GM23338 (cell line): ENCODE data around the gene NAT8L. TPM values are rescaled to one million over a fixed set of nuclear protein-coding genes. Genes with fewer than 3 reads are reported as not detected.

Experiments used
- ATAC-seq: fragments of 200-7000 bp; cut with Tn5 transposase; 3 replicates; pipeline ENCODE4 v1.9.1; 2020
- DNase-seq: peaks from one replicate; pipeline ENCODE4 v3.0.0-alpha.2; 2015; ENCODE audit warnings: low spot score
- H2AFZ ChIP-seq: fragments of 200-600 bp; sonication (generic); 2 replicates; pipeline ENCODE4 v1.8.0; 2016; ENCODE audit warnings: antibody characterized with exemption, mild to moderate bottlenecking, moderate library complexity
- H3F3A ChIP-seq: fragments of 200-600 bp; sonication (generic); replicated peaks from 2 replicates; pipeline ENCODE4 v1.8.0; 2017; ENCODE audit warnings: antibody characterized with exemption, mixed run types, low read depth
- H3K27ac ChIP-seq: fragments of 200-600 bp; sonication (generic); 2 replicates; pipeline ENCODE4 v1.6.1; 2016; ENCODE audit warnings: low read depth
- H3K27me3 ChIP-seq: fragments of 200-600 bp; sonication (generic); 2 replicates; pipeline ENCODE4 v1.8.0; 2016; ENCODE audit warnings: mild to moderate bottlenecking, mixed run types, moderate library complexity; ENCODE audit not compliant: insufficient read depth
- H3K36me3 ChIP-seq: fragments of 200-600 bp; sonication (generic); 2 replicates; pipeline ENCODE4 v1.8.0; 2016; ENCODE audit warnings: mild to moderate bottlenecking; ENCODE audit not compliant: insufficient read depth
- H3K4me1 ChIP-seq: fragments of 200-600 bp; sonication (generic); 2 replicates; pipeline ENCODE4 v1.8.0; 2016; ENCODE audit warnings: mild to moderate bottlenecking, moderate library complexity; ENCODE audit not compliant: insufficient read depth
- H3K4me2 ChIP-seq: fragments of 200-600 bp; sonication (generic); 2 replicates; pipeline ENCODE4 v1.7.1; 2017; ENCODE audit warnings: mixed run types
- H3K4me3 ChIP-seq: fragments of 200-600 bp; sonication (generic); 2 replicates; pipeline ENCODE4 v1.6.1; 2016; ENCODE audit warnings: mixed run types
- H3K79me2 ChIP-seq: fragments of 200-600 bp; sonication (generic); replicated peaks from 2 replicates; pipeline ENCODE4 v1.8.0; 2017; ENCODE audit warnings: mild to moderate bottlenecking; ENCODE audit not compliant: insufficient read depth
- H3K9me2 ChIP-seq: fragments of 200-600 bp; sonication (generic); 2 replicates; pipeline ENCODE4 v1.8.0; 2017; ENCODE audit not compliant: insufficient read depth
- H4K20me1 ChIP-seq: fragments of 200-600 bp; sonication (generic); replicated peaks from 2 replicates; pipeline ENCODE4 v1.8.0; 2017; ENCODE audit warnings: mild to moderate bottlenecking; ENCODE audit not compliant: insufficient read depth
- H3K27ac Mint-ChIP-seq: 2 replicates; pipeline ENCODE4 v1.8.0; 2020; ENCODE audit warnings: inconsistent platforms, mild to moderate bottlenecking, moderate library complexity, mixed read lengths
- H3K27me3 Mint-ChIP-seq: 3 replicates; pipeline ENCODE4 v1.8.0; 2022; ENCODE audit warnings: low read depth, mild to moderate bottlenecking, moderate library complexity, mixed read lengths, inconsistent platforms; ENCODE audit not compliant: insufficient read depth, poor library complexity
- H3K36me3 Mint-ChIP-seq: 3 replicates; pipeline ENCODE4 v1.8.0; 2021; ENCODE audit warnings: low read depth, mild to moderate bottlenecking, inconsistent platforms, moderate library complexity, mixed read lengths
- H3K4me1 Mint-ChIP-seq: 3 replicates; pipeline ENCODE4 v1.8.0; 2020; ENCODE audit warnings: mild to moderate bottlenecking, inconsistent platforms, mixed read lengths
- H3K4me3 Mint-ChIP-seq: 3 replicates; pipeline ENCODE4 v1.8.0; 2021; ENCODE audit warnings: moderate library complexity, mild to moderate bottlenecking, inconsistent platforms, mixed read lengths
- H3K9me3 Mint-ChIP-seq: 3 replicates; pipeline ENCODE4 v1.8.0; 2020; ENCODE audit warnings: moderate library complexity, mild to moderate bottlenecking, inconsistent platforms, mixed read lengths
- CREB1 ChIP-seq: fragments of 250-450 bp; sonication (Bioruptor Pico); IDR thresholded peaks from 2 replicates; pipeline ENCODE4 v1.5.0; 2020; ENCODE audit warnings: low read depth, mild to moderate bottlenecking, moderate library complexity
- CTCF ChIP-seq, 2 experiments: fragments of 200-600 bp in 1 of 2; sonication (generic) in 1 of 2; conservative IDR thresholded peaks; 2 replicates each; pipeline versions ENCODE4 v1.5.1 to v1.6.1; 2016 to 2017; ENCODE audit warnings: antibody characterized with exemption in 2 of 2, low read depth in 2 of 2, mild to moderate bottlenecking in 2 of 2, moderate library complexity in 1 of 2
- ETS1 ChIP-seq: IDR thresholded peaks from 2 replicates; pipeline ENCODE4 v1.6.1; 2016; ENCODE audit warnings: antibody characterized with exemption
- EZH2 ChIP-seq: fragments of 200-600 bp; sonication (generic); IDR thresholded peaks from one replicate; pipeline ENCODE4 v1.8.0; 2017; ENCODE audit warnings: antibody characterized with exemption, mild to moderate bottlenecking, low read depth; ENCODE audit not compliant: unreplicated experiment
- EZH2phosphoT487 ChIP-seq: fragments of 200-600 bp; sonication (generic); IDR thresholded peaks from one replicate; pipeline ENCODE4 v1.8.1; 2018; ENCODE audit warnings: antibody characterized with exemption; ENCODE audit not compliant: unreplicated experiment
- JUNB ChIP-seq: IDR thresholded peaks from one replicate; pipeline ENCODE4 v1.6.1; 2016; ENCODE audit warnings: antibody characterized with exemption; ENCODE audit not compliant: unreplicated experiment
- POLR2AphosphoS5 ChIP-seq: IDR thresholded peaks from 2 replicates; pipeline ENCODE4 v1.6.1; 2016; ENCODE audit warnings: antibody characterized with exemption, low read depth
- REST ChIP-seq: IDR thresholded peaks from one replicate; pipeline ENCODE4 v1.6.1; 2018; ENCODE audit warnings: antibody characterized with exemption; ENCODE audit not compliant: unreplicated experiment
- STAT1 ChIP-seq: IDR thresholded peaks from one replicate; pipeline ENCODE4 v1.6.1; 2016; ENCODE audit warnings: antibody characterized with exemption; ENCODE audit not compliant: unreplicated experiment
- ZNF114 ChIP-seq: fragments of 250-450 bp; sonication (Bioruptor Pico); IDR thresholded peaks from 2 replicates; pipeline ENCODE4 v1.5.0; 2020; ENCODE audit warnings: mild to moderate bottlenecking, moderate library complexity
- ZNF331 ChIP-seq: fragments of 250-450 bp; sonication (Bioruptor Pico); IDR thresholded peaks from 2 replicates; pipeline ENCODE4 v1.5.0; 2020; ENCODE audit warnings: low read depth, mild to moderate bottlenecking, moderate library complexity
- ZNF462 ChIP-seq: fragments of 250-450 bp; sonication (Bioruptor Pico); IDR thresholded peaks from 2 replicates; pipeline ENCODE4 v1.5.0; 2020; ENCODE audit warnings: mild to moderate bottlenecking, moderate library complexity
- polyA plus RNA-seq: library from polyadenylated mRNA; unstranded; fragments of >200 nt; fragmentation: Nextera tagmentation; extraction: Ambion mirVana; gene quantifications from 2 replicates; pipeline ENCODE4 v1.2.1, GENCODE V29; 2016
- total RNA-seq: library from RNA; depleted of rRNA; stranded (reverse); fragments of >200 nt; shearing (Covaris generic); gene quantifications from 2 replicates; pipeline ENCODE4 v1.2.3, GENCODE V29; 2014

The NAT8L gene
- total and polyA plus RNA-seq, 2 experiments from 2014 or later: 1.6 to 9.7 TPM

- H3K4me1 ChIP-seq: no peaks in the 10 kb centered on the region
- no peaks in the 10 kb centered on the region for H3K27me3 ChIP-seq
- no peaks in the 10 kb centered on the region for H3K79me2 ChIP-seq
- TF ChIP-seq JUNB (no peak), ETS1 (no peak), EZH2phosphoT487 (no peak), ZNF114 (CRISPR knock-in tag) (no peak), ZNF462 (CRISPR knock-in tag) (no peak), REST (no peak), STAT1 (no peak), ZNF331 (CRISPR knock-in tag) (no peak), CREB1 (CRISPR knock-in tag) (no peak), POLR2AphosphoS5 (no peak), EZH2 (no peak), CTCF (conservative IDR thresholded peaks at IDR 0.05; ENCODE audit: low read depth in 2 of 2) (no peak)
- H3K9me2 ChIP-seq: no peaks in the 10 kb centered on the region
- H3K4me2 ChIP-seq: no peak overlapping the region
- no peak overlapping the region for H3K27ac Mint-ChIP-seq
- no peaks in the 10 kb centered on the region for H4K20me1 ChIP-seq
- no peaks in the 10 kb centered on the region; the same call in 2 of the 3 replicates for H3K36me3 Mint-ChIP-seq
- peaks cover 5% of the 10 kb centered on the region for H3K27me3 Mint-ChIP-seq
- DNase-seq (no peak), ATAC-seq (no peak)
- H3K4me3 ChIP-seq: no peak overlapping the region
- peaks cover 12% of the 10 kb centered on the region for H3K4me1 Mint-ChIP-seq
- no peak overlapping the region for H2AFZ ChIP-seq
- no peaks in the 10 kb centered on the region for H3K9me3 Mint-ChIP-seq
- no peak overlapping the region for H3K27ac ChIP-seq
- no peaks in the 10 kb centered on the region for H3K36me3 ChIP-seq
- peaks cover 1% of the 10 kb centered on the region; the same call in 1 of the 2 replicates for H3F3A ChIP-seq
- H3K4me3 Mint-ChIP-seq: no peak overlapping the region
Observed at GRCh38 chr4:2072971-2073807, 14.1 kb downstream of the NAT8L start.
